ENCODE data around the gene KDM7A. TPM values are rescaled to one million over a fixed set of nuclear protein-coding genes. Genes with fewer than 3 reads are reported as not detected.

The KDM7A gene
- total RNA-seq, 2 donors from 2014 or later = 5.3 to 9.6 TPM

- 82 to 88% methylated on average over 7 of the region's 7 CpGs for WGBS, 2 donors
- no peak overlapping the region for H3K4me3 ChIP-seq
- DNase-seq (peak in 1 of 4 donors; percentile 30), ATAC-seq (no peak)
- no peaks in the 10 kb centered on the region for H3K27me3 ChIP-seq
- TF ChIP-seq CTCF (IDR thresholded peaks at IDR 0.05) (no peak), POLR2A (IDR thresholded peaks at IDR 0.05) (no peak)
- H3K27ac ChIP-seq = no peak overlapping the region
- no peaks in the 10 kb centered on the region for H3K9me3 ChIP-seq
- no peaks in the 10 kb centered on the region for H3K36me3 ChIP-seq (replicated peaks in 1 of 2; ENCODE audit: insufficient read depth in 1 of 2, low read depth in 2 of 2)
- intact Hi-C loops (cut with DNase I) = no loop called here
- peaks cover 11% of the 10 kb centered on the region for H3K4me1 ChIP-seq
These were observed 23.1 kb downstream of the KDM7A start for GRCh38 chr7:140153666-140154161.

DNA sequence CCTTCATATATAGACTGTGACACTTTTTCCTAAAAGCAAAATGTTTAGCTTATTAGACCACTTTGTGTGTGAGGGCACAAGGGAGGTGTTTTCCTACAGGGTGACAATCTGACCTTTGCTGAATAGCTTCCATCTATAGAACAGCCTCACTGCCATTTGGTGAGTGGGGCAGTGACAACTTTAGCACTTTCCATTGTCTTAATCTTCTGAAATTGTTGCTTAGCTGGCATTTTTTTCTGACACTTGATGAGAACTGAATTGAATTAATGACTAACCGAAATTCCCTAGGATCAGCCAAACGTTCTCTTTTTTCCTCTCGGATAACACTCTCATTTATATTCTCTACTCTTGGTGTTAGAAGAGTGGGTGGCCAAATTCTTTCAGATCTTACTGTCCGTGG, 30.2 kb downstream of the KDM7A start:
- Histone ChIP-seq H3K27me3 (no peaks in the 10 kb centered on the region), H3K27ac (no peak overlapping the region), H3K4me1 (peaks cover 3% of the 10 kb centered on the region), H3K9me3 (no peaks in the 10 kb centered on the region), H3K4me3 (no peak overlapping the region), H3K36me3 (replicated peaks in 1 of 2; ENCODE audit: insufficient read depth in 1 of 2, low read depth in 2 of 2) (no peaks in the 10 kb centered on the region)
- intact Hi-C loops (cut with DNase I) = no loop called here
- 62 to 68% methylated on average over 4 of the region's 4 CpGs for WGBS, 2 donors
- DNase-seq (no peak), ATAC-seq (no peak)
- TF ChIP-seq POLR2A (IDR thresholded peaks at IDR 0.05) (no peak), CTCF (IDR thresholded peaks at IDR 0.05) (no peak)

- TF ChIP-seq CTCF (IDR thresholded peaks at IDR 0.05) (no peak), POLR2A (IDR thresholded peaks at IDR 0.05) (no peak)
These were observed 31.1 kb downstream of the KDM7A start for GRCh38 chr7:140145709-140146108.

GRCh38 chr7:140144821-140145220, 32.0 kb downstream of the KDM7A start:
- H3K4me1 ChIP-seq = peaks cover 3% of the 10 kb centered on the region
- intact Hi-C loops (cut with DNase I) = no loop called here
- WGBS, 2 donors = 89 to 100% methylated on average over 2 of the region's 2 CpGs
- TF ChIP-seq CTCF (IDR thresholded peaks at IDR 0.05) = no peak
- no peak for TF ChIP-seq POLR2A (IDR thresholded peaks at IDR 0.05)
- no peak overlapping the region for H3K27ac ChIP-seq
- H3K4me3 ChIP-seq = no peak overlapping the region
- no peaks in the 10 kb centered on the region for H3K9me3 ChIP-seq
- no peak for DNase-seq
- no peaks in the 10 kb centered on the region for H3K27me3 ChIP-seq
- H3K36me3 ChIP-seq (replicated peaks in 1 of 2; ENCODE audit: insufficient read depth in 1 of 2, low read depth in 2 of 2) = no peaks in the 10 kb centered on the region
- ATAC-seq = no peak

More at GRCh38 chr7:140145709-140146108, 31.1 kb downstream of the KDM7A start:
- DNase-seq = no peak
- Histone ChIP-seq H3K27me3 (no peaks in the 10 kb centered on the region), H3K4me3 (no peak overlapping the region), H3K27ac (no peak overlapping the region), H3K36me3 (replicated peaks in 1 of 2; ENCODE audit: insufficient read depth in 1 of 2, low read depth in 2 of 2) (no peaks in the 10 kb centered on the region), H3K4me1 (peaks cover 3% of the 10 kb centered on the region), H3K9me3 (no peaks in the 10 kb centered on the region)
- no peak for ATAC-seq
- intact Hi-C loops (cut with DNase I) = no loop called here

- ATAC-seq (no peak), DNase-seq (no peak)
- WGBS, 2 donors = 48 to 58% methylated on average over 3 of the region's 3 CpGs
- H3K4me3 ChIP-seq = no peak overlapping the region
- TF ChIP-seq POLR2A (IDR thresholded peaks at IDR 0.05) (no peak), CTCF (IDR thresholded peaks at IDR 0.05) (no peak)
- H3K36me3 ChIP-seq (replicated peaks in 1 of 2; ENCODE audit: insufficient read depth in 1 of 2, low read depth in 2 of 2) = no peaks in the 10 kb centered on the region
- H3K27ac ChIP-seq = no peak overlapping the region
- H3K9me3 ChIP-seq = no peaks in the 10 kb centered on the region
- intact Hi-C loops (cut with DNase I) = no loop called here
- H3K27me3 ChIP-seq = no peaks in the 10 kb centered on the region
- peaks cover 3% of the 10 kb centered on the region for H3K4me1 ChIP-seq
These were observed 32.8 kb downstream of the KDM7A start for GRCh38 chr7:140143997-140144396.
